ENCODE data around the gene CREG2.
"Not testable (repeated sequence)": the region's sequence is repeated elsewhere in the genome, so short reads cannot be mapped to it uniquely, and the experiment has no call there.

The CREG2 gene

DNA sequence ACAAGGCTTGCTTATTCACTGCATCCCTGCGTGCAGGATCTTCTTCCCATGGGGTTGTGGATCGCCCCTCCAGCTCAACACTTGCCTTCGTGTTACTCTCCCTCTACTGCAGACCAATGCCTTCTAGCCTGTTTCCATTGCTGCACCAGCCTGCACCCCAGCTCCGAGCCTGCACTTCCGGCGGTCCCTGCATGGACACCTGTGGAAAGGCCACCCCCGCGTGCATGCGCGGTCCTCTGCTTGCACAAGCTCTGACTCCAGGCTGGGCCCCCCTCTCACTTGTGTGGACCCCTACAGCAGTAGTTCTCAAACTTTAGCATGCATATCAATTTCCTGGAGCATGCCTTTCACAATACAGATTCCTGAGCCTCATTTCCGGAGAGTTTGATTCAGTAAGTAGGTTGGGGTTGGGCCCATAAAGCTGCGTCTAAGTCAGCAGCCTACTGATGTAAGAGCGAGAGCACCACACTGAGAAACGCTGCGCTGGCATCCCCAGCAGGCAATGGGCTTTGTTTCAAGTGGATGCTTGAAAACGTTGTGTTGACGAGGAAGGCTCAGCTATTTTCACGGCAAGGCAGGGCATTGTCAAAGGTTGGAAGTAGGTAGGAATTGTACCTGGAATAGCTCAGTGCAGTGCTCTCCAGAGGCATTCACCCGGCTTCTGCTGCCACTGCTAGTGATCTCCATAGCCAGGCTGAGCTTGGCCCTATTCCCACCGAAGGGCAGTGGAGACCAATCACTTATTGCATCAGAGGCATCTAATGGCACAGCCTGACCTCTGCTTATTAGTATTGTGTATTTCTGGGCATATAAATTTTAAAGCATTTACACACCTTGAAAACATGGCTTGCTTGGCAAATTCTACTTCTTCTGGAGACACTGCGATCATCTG is 32.6 kb downstream of the CREG2 start:
- no peak overlapping the region for H3K27ac ChIP-seq
- no peak overlapping the region for H3K9ac ChIP-seq (ENCODE audit: insufficient read length)
- DNase-seq (ENCODE audit: low read depth, low spot score) = no peak
- no peaks in the 10 kb centered on the region for H3K36me3 ChIP-seq (ENCODE audit: insufficient read depth, low read length)
- no peaks in the 10 kb centered on the region for H3K9me3 ChIP-seq (ENCODE audit: low read depth, low read length)
- H3K4me3 ChIP-seq = no peak overlapping the region
- no peak for TF ChIP-seq EZH2 (IDR thresholded peaks at IDR 0.05)
- TF ChIP-seq POLR2AphosphoS5 (IDR thresholded peaks at IDR 0.05; ENCODE audit: borderline replicate concordance, low read depth, low read length) = no peak
- no peak for TF ChIP-seq FOXP2 (optimal IDR thresholded peaks at IDR 0.05; ENCODE audit: control extremely low read depth, extremely low read length, insufficient read depth)

DNA sequence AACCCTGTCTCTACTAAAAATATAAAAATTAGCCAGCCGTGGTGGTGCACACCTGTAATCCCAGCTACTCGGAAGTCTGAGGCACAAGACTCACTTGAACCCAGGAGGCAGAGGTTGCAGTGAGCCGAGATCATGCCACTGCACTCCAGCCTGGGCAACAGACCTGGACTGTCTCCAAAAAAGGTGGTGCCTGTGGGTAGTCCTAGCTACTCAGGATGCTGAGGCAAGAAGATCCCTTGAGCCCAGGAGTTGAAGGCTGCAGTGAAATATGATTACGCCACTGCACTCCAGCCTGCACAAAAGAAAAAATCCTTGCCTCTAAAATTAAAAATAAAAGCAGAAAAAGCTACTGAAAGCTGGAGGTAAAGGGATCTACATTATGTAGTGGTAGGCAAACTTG is 34.7 kb downstream of the CREG2 start:
- not testable (repeated sequence) for H3K27ac ChIP-seq; H3K9me3 ChIP-seq (ENCODE audit: low read depth, low read length); H3K36me3 ChIP-seq (ENCODE audit: insufficient read depth, low read length); H3K9ac ChIP-seq (ENCODE audit: insufficient read length); DNase-seq (ENCODE audit: low read depth, low spot score); H3K4me3 ChIP-seq

DNA sequence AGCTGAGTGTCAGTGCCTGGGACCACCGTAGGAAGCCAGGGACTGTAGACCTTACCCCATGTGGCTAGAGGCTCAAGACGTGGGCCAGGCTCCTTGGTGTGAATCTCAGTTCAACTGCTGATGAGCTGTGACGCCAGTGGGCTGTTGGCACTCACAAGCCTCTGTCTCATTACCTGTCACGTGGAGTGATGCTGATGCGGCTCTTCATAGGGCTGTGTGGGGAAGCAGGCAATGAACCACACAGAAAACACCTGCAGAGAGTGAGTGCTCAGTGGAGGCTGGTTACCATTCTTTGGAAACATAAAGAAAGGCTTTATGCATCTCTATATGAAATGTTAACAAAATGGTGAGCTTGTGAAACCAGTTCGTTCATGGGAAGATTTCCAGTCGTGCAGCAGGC is 36.1 kb downstream of the CREG2 start:
- no peak for TF ChIP-seq EZH2 (IDR thresholded peaks at IDR 0.05)
- TF ChIP-seq POLR2AphosphoS5 (IDR thresholded peaks at IDR 0.05; ENCODE audit: borderline replicate concordance, low read depth, low read length) = no peak
- TF ChIP-seq FOXP2 (optimal IDR thresholded peaks at IDR 0.05; ENCODE audit: control extremely low read depth, extremely low read length, insufficient read depth) = no peak
- no peak for DNase-seq (ENCODE audit: low read depth, low spot score)
- H3K9me3 ChIP-seq (ENCODE audit: low read depth, low read length) = no peaks in the 10 kb centered on the region
- H3K36me3 ChIP-seq (ENCODE audit: insufficient read depth, low read length) = no peaks in the 10 kb centered on the region
- H3K9ac ChIP-seq (ENCODE audit: insufficient read length) = no peak overlapping the region
- no peak overlapping the region for H3K27ac ChIP-seq
- no peak overlapping the region for H3K4me3 ChIP-seq

DNA sequence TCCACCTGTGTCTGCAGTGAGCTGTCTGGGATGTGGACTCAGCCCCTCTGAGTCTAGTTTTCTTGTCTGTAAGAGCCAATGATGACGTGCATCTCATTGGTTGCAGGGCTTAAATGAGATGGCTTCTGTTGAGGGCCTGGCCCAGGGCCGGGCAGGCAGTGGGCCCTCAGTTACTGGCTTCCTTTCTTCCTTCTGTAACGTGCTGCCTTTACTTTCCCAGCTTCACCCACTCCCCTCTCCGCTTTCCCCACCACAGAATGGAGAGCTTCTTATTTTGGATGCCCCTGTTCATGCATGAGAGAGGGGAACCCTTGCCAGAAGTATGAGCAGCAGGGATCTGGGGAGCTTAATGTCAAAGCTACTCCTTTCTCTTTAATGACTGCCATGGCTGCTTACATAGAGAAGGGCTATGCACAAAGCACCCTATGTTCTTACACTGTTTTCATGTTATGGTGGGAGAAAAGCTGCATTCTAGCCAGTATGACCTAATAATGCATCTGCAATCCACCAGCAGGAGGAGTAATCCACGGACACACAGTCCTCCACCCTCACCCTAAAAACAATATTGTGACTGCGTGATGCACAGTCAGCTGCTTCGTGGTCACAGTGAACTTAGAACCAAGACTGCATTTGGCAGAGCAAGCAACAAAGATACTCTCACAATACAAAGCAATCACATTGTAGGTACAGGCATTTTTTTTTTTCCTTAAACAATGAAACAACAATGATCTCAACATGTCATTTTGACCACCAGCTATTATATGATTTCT is 37.2 kb downstream of the CREG2 start:
- Histone ChIP-seq H3K36me3 (ENCODE audit: insufficient read depth, low read length) (no peaks in the 10 kb centered on the region), H3K4me3 (no peak overlapping the region), H3K9me3 (ENCODE audit: low read depth, low read length) (no peaks in the 10 kb centered on the region), H3K27ac (no peak overlapping the region), H3K9ac (ENCODE audit: insufficient read length) (no peak overlapping the region)
- no peak for DNase-seq (ENCODE audit: low read depth, low spot score)
- TF ChIP-seq POLR2AphosphoS5 (IDR thresholded peaks at IDR 0.05; ENCODE audit: borderline replicate concordance, low read depth, low read length) = no peak

DNA sequence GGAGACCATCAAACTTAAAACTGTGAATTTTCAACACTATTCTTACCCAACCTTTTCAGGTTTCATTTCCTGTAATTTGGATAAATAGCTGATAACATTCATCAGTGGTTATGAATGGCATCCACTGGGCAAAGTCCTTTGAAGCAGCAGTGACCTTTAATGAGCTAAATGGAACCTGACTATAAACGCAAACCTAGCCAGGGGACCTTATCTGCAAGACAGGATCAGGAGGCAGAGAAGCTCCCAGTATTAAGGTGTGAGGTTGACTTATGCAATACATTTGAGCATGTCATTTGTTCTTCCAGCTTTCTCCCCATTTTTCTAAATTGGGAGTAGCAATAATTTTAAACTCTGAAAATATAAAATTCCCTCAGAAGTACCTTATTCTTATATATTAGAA is 38.4 kb downstream of the CREG2 start:
- no peaks in the 10 kb centered on the region for H3K36me3 ChIP-seq (ENCODE audit: insufficient read depth, low read length)
- H3K27ac ChIP-seq = no peak overlapping the region
- DNase-seq (ENCODE audit: low read depth, low spot score) = no peak
- TF ChIP-seq POLR2AphosphoS5 (IDR thresholded peaks at IDR 0.05; ENCODE audit: borderline replicate concordance, low read depth, low read length) (no peak), FOXP2 (optimal IDR thresholded peaks at IDR 0.05; ENCODE audit: control extremely low read depth, extremely low read length, insufficient read depth) (no peak), EZH2 (IDR thresholded peaks at IDR 0.05) (no peak)
- no peak overlapping the region for H3K9ac ChIP-seq (ENCODE audit: insufficient read length)
- H3K4me3 ChIP-seq = no peak overlapping the region
- H3K9me3 ChIP-seq (ENCODE audit: low read depth, low read length) = no peaks in the 10 kb centered on the region

DNA sequence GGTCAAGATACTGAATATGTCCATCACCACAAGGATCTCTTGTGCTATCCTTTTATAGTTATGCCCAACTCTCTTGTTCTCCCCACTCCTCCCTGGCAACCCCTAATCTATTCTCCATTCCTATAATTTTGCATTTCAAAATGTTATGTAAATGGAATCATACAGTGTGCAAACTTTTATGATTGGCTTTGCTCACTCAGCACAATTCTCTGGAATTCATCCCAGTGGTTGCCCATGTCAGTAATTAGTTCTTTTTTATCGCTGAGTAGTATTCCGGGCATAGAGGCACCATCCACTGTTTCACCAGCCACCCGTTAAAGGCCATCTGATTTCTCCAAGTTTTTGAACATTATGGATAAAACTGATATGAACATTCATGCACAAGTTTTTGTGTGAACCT is 40.4 kb downstream of the CREG2 start:
- TF ChIP-seq EZH2 (IDR thresholded peaks at IDR 0.05) = no peak
- no peak for TF ChIP-seq FOXP2 (optimal IDR thresholded peaks at IDR 0.05; ENCODE audit: control extremely low read depth, extremely low read length, insufficient read depth)
- no peak for TF ChIP-seq POLR2AphosphoS5 (IDR thresholded peaks at IDR 0.05; ENCODE audit: borderline replicate concordance, low read depth, low read length)
- no peak for DNase-seq (ENCODE audit: low read depth, low spot score)
- Histone ChIP-seq H3K9me3 (ENCODE audit: low read depth, low read length) (no peaks in the 10 kb centered on the region), H3K36me3 (ENCODE audit: insufficient read depth, low read length) (no peaks in the 10 kb centered on the region), H3K27ac (no peak overlapping the region), H3K4me3 (no peak overlapping the region), H3K9ac (ENCODE audit: insufficient read length) (no peak overlapping the region)

DNA sequence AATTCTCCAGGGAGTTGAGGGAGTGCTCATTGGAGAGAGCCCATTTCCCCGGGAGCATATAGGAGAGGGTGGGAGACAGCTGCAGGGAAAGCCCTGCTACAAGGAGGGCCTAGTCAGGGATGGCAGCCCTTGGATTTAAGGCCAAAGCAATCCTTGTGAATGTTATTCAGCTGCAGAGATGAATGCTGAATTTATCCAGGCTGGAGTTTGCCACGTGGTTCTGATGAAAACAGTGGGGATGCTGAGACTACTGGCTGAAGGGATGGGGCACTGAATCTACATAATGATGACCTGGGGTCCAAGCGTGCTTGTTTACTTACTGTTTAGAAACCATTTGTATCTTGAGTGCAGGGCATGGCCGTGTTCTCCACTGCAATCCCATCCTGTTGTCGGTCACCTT is 43.2 kb downstream of the CREG2 start:
- Histone ChIP-seq H3K4me3 (no peak overlapping the region), H3K36me3 (ENCODE audit: insufficient read depth, low read length) (no peaks in the 10 kb centered on the region), H3K9ac (ENCODE audit: insufficient read length) (no peak overlapping the region), H3K27ac (no peak overlapping the region), H3K9me3 (ENCODE audit: low read depth, low read length) (no peaks in the 10 kb centered on the region)
- no peak for DNase-seq (ENCODE audit: low read depth, low spot score)
- no peak for TF ChIP-seq POLR2AphosphoS5 (IDR thresholded peaks at IDR 0.05; ENCODE audit: borderline replicate concordance, low read depth, low read length)
- no peak for TF ChIP-seq EZH2 (IDR thresholded peaks at IDR 0.05)
- TF ChIP-seq FOXP2 (optimal IDR thresholded peaks at IDR 0.05; ENCODE audit: control extremely low read depth, extremely low read length, insufficient read depth) = no peak

DNA sequence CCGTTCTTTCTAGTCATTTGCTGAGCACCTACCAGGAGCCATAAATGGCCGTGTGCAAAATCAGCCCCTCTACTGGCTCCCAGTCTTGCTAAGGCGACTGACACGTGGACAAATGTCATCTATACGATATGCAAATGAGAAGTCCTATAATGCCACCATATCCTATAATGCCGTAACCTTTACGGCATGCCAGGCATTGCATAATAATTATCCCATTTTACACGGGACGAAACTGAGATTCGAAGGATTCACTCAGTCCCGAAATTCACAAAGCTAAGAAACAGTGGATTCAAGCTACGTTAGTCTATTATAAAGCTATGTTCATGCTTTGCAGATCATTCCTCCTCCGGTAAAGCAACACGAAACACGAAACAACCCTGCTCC is 44.7 kb downstream of the CREG2 start:
- DNase-seq (ENCODE audit: low read depth, low spot score) = no peak
- Histone ChIP-seq H3K36me3 (ENCODE audit: insufficient read depth, low read length) (no peaks in the 10 kb centered on the region), H3K9ac (ENCODE audit: insufficient read length) (no peak overlapping the region), H3K9me3 (ENCODE audit: low read depth, low read length) (no peaks in the 10 kb centered on the region), H3K4me3 (no peak overlapping the region), H3K27ac (no peak overlapping the region)
- TF ChIP-seq EZH2 (IDR thresholded peaks at IDR 0.05) (no peak), FOXP2 (optimal IDR thresholded peaks at IDR 0.05; ENCODE audit: control extremely low read depth, extremely low read length, insufficient read depth) (no peak), POLR2AphosphoS5 (IDR thresholded peaks at IDR 0.05; ENCODE audit: borderline replicate concordance, low read depth, low read length) (no peak)
